ENCODE results near the gene EXOC4. TPM values are rescaled to one million over a fixed set of nuclear protein-coding genes. Genes with fewer than 3 reads are reported as not detected.
"Not testable (repeated sequence)": the region's sequence is repeated elsewhere in the genome, so short reads cannot be mapped to it uniquely, and the experiment has no call there.

The EXOC4 gene
- total RNA-seq, 1 donor from 2014 or later: 103 TPM

DNA sequence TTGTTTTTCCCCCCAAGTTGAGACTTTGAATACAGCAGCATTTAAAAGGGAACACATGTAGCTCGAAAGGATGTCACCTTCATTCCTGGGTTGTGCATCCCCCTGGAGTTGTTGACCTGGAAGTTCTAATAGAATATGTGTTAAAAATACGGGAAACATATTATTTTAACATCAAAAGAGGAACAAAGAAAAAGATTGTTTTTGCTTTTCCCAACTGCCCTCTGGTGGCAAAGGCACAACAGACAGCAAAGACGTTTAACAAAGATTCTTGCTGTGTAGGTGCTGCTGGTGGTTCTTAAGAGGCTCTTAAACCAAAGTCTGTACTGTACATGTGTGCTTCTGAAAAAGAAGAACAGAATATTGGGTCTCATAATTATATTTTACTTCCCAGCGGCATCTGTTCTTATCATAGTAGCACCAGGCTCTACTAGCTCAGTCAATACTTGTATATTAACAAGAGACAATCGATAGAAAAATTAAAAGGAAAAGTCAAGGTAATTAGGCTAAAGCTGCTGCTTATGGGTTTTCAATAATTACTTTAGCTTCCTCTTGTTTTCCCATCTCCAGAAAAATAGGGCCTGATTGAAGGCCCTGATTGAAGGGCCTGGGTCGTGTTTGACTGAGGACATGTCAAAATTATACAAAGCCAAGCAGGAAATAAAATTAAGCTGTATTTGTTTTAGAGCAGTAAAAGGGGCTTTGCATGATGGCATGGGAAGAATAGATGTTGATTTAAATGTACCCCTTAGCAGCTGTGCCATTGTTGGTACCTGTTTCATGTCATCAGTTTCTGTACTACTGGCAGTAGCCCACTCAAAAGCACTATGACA lies 490.0 kb downstream of the EXOC4 start:
- no peak for DNase-seq (ENCODE audit: low read depth, low spot score)

DNA sequence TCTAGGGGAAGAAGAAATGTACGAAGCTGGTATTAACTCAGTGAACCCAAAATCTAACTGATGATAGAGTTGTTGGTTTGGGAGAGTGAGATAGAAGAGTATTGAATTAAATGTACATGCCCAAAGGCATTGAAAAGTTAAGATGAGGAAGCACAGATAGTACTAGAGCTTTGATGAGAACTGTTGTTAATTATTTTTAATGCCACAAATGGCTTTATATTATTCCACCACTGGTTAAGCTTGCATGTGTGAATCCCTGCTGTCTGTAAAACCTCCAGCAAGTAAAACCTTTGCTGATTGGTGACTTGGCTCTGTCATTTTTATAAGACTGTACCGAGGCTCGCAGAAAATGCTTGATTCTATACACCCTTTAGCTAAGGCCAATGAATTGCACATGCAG lies 491.6 kb downstream of the EXOC4 start:
- no peak for DNase-seq (ENCODE audit: low read depth, low spot score)

DNA sequence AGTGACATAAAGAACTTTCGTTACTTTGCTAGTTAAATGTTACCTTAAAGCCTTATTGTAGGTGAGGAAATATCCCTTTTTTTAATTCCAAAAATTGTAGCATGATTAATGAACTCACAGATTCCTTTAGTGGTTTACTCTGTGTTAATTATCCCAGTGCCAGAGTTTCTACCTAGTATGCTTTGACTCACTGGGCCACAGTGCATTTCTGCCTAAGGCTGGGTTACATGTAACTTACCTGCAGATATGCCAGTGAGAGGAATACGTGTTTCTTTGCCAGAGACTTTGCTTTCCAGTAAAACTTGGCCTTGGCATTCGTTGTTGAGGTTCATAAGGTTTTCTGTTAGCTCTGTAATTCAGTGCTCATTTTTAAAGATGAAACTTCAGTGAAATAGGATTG lies 493.4 kb downstream of the EXOC4 start:
- no peak for DNase-seq (ENCODE audit: low read depth, low spot score)

DNA sequence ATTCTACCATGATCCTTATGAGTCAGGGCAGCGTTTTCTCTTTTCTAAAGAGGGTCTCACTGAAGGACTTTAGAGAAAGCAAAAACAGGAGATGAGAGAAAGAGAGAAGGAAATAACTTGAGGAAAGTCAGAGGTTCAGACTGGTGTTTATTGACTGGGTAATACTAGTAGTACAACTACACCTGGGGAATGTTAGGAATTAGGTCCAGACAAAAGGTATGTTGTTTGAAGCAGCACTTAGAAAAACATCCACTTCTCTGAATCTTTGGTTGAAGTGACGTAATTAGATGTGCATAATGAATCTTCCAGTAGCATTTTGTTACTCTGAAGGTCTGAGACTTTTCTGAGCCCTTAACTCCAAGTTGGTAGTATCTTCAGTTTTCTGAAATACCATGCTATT lies 494.0 kb downstream of the EXOC4 start:
- DNase-seq (ENCODE audit: low read depth, low spot score): no peak

DNA sequence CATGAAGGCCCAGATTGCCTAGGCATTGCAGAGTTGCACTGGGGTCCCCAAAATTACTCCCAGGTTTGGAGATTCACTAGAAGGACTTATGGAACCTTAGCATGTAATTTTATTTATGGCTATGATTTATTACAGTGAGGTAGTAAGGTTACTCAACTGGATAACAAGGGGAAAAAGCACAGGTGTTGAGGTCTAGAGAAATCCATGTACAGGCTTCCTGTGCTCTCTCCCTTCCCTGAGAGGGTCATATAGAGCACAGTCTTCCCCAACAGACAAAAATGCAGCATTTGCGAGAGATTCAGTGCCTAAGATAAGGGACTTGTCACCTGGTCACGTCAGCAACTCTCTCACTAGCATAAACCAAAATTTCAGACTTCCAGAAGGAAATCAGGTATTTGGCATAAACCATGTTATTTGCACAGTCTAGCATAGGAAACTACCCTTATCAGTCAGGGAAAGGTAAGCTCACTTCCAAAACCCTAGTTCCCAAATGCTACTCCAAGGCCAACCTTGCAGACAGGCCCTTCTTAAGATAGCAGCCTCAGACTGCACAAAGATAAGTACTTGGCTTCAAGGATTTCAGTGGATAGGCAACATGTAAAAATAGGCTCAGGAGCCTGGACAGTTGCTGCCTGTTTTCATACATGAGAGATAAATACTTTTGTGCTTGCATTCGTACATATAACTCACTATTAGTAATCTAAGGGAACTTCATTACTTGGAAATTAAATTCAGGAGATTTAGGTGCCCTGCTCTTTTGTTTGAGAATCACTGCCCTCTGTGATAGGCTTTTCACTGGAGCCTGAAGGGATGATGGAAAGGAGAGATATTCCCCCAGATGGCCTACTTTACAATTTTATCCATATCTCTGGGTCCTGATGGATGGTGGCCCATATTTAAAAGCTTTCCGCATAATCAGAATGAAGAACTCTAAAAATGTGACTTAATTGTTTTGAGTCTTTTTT lies 495.8 kb downstream of the EXOC4 start:
- no peak for DNase-seq (ENCODE audit: low read depth, low spot score)

DNA sequence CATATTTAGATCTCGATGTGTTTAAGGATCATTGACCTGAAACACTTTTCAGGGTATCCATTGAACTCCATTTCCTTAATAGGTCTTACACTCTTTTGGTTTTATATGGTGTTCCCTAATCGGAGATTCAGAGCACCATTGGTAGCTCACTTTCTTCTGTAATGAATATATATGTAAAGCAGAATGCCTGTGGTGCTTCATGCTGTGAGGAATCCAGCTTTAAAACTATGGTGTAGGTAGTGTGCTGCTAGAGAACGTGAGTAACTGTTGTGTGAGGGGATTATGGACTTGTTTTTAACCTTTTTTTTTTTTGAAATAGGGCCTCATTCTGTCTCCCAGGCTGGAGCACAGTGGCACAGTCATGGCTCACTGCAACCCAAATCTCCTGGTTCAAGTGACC lies 497.4 kb downstream of the EXOC4 start:
- DNase-seq (ENCODE audit: low read depth, low spot score): no peak

DNA sequence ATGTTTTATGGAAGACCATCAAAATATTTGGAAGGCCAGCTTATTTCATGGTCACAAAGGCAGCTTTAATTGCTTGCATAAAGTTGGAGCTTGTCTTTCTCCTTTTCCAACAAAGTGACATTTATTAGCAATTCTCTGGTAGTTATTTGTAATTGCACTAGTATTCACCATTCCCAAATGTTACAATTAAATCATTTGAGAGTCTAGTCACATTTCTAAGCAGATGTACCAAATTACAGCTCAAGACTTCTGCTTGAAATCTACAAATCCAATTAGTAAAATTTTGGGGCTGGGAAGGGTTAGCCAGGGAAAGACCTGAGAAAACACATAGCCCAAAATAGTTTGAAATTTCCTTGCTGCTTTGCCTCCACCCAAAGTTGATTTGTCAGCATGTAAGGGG lies 498.2 kb downstream of the EXOC4 start:
- DNase-seq (ENCODE audit: low read depth, low spot score): no peak

DNA sequence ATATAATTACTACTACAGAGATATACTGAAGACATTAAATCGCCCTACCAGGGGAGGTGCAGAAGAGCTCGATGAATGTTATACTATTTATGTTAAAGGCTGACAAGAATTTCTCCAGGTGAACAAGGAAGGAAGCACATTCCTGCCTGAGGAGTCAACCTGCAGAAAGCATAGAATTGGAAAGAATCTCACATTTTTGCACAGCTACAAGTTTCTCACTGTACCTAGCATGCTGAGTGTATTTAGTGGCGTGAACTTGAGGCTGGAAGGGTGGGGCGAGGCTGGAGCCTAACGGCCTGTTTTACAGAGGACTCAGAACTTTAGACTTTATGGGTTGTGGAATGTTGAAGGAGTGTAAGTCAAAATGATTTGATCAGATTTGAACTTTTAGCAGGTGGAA lies 500.6 kb downstream of the EXOC4 start:
- no peak for DNase-seq (ENCODE audit: low read depth, low spot score)

DNA sequence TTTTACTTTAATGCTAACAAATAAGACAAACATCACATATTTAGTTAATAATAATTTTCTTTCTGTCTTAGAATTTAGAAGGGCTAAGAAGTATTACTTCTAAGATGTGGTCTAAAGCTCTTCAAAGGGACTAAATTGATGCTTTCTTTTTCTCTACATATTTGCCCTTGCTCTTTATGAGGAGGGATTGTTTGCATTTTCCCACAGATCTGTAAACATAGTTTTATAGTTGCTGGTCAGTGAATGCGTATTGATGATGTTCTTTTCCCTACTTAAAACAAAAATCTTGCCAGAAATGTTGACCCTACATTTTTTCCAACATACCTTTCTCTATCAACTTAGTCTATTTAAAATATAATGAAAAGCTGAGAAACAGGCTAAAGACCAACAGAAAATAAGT lies 501.8 kb downstream of the EXOC4 start:
- DNase-seq (ENCODE audit: low read depth, low spot score): no peak

DNA sequence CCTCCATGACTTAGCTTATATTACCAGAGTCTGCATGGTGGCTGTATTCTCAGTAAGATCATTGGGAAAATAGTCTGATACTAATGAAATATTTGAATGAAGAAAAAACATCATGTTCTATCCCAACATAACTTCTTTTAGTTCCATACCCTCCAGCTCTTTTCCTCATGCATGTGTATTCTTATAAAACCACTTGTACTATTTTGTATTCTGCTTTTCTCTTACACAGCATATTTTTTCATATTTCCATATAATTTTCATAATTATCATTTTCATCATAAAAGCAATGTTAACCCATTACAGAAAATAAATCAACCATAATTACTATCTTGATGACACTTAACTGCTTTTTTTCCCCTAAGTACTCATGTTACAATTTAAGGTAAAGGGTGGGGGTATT lies 503.0 kb downstream of the EXOC4 start:
- DNase-seq (ENCODE audit: low read depth, low spot score): no peak

DNA sequence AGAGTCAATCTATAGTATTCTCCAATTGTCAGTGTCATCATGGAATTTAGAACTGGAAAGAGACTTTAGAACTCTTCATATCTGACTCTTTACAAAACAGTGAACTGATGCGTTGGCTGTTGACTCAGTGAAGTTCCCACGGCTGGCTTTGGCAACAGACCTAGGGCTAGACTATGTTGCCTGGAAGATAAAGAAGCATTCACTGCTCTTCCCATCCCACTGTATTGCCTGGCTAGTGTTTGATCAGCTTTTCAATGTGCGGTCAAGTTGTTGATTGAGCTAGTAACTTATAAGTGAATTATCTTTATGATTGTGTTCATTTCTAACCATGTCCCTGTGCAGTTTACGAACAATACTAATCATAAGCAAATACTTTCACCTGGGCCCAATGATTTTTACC lies 508.6 kb downstream of the EXOC4 start:
- DNase-seq (ENCODE audit: low read depth, low spot score): no peak

DNA sequence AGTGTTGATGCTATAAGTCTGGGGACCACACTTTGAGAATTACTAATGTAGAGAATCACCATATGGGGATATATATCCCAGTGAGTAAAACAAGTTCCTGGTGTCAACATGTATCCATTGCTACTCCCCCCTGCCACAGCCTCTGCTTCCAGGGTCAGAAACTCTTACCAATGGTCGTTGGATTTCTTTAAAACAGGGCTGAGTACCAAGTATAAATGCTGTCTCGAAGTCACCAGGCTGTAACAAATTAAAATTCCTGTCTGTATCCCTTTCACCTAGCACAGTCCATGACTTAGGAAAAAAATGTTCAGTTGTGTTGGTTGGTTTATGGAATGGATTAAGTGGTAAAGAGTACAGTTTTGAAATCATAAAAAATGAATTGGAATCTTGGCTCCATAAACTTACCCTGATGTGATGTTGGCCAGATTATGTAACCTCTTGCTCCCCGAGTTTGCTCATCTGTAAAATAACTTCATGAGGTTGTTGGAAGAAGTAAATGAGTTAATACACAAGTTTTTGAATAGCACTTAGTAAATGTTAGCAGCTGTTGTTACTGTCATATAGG lies 510.3 kb downstream of the EXOC4 start:
- no peak for DNase-seq (ENCODE audit: low read depth, low spot score)

DNA sequence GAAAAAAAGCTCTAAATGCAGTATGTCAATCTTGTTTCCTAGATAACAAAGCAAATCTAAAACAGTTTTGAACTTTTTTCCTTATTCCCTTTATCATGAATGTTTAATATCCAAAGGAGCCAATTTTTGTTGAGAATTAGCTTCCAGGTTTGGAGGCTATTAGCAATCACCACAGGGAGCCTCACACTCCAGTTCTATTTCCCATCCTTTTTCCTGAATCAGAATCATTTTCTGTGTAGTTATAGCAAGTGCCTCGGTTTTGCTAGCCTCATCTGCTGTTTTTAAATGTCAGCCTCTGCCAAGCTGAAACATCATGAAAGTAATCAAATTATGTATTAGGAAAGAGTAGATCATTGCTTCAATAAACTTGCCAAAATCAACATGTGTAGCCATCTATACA lies 516.8 kb downstream of the EXOC4 start:
- no peak for DNase-seq (ENCODE audit: low read depth, low spot score)

DNA sequence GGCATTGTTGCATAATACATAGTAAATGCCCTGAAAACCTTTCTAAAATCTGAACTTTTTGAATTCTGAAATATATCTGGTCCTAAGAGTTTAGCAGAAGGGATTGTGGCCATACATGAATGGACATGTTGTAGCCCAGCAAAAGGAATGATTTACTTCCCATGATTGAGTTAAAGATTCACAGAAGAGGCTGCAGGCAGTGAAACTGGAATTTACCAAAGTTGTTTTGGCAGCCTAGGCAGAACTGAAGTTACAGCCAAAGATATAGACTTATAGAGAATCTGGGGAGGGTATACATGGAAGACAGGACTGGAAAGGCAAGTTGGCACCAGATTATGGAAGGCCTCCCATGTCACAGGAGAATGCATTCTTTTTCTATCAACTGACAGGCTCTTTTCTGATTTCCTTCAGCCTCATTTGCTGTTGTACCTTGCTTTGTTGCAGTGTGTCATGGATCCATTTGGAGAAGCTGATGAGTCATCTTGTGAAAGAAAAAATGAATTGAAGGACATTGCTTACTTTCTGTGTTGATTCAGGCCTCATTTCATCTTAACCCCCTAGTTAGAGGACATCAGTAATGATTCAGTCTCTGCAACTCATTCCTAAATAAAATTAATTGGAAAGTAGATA lies 518.1 kb downstream of the EXOC4 start:
- DNase-seq (ENCODE audit: low read depth, low spot score): no peak

DNA sequence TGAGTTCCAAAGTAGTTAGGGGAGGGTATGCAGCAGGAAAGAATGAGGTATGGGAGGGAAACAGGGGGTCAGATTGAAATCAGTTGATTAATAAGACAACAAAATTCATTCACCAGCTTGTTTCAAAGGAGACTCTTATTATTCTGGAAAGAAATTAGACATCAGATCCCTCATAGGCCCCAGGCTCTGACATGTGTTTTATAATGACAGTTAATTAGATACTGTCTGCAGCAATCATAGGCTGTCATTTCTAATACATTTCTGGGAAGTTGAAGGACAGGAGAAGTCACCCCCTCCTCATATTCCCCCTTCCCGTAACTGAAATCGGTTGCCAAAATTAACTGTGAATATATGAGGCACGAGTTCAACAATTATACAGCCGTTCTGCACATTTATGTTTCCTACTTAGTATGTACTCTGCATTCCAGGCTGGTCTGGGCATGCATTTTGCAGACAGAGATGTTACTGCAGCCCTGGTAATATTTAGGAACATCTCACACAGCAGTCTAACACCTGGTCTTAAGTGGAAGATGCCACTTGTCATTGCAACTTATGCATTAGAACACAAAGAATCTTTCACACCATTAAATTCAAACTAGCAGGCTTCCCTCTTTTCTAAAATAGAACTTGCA lies 519.0 kb downstream of the EXOC4 start:
- no peak for DNase-seq (ENCODE audit: low read depth, low spot score)

DNA sequence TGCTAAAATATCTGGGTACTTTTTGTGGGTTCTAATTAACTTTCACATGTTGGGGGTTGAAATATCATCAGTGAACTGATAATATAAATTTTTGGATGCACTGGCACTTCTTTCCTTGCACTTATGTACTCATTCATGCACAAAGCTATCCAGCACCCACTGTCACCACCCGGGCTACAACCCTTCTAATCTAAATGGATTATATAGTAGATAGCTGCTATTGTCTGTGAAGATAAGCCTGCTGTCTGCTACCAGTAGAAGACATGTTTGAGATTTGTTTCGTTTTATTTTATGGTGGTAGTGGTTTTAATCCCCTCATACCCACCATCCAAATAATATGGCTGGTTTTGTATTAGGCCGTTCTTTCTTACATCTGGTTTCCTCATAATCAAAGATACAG lies 520.7 kb downstream of the EXOC4 start:
- no peak for DNase-seq (ENCODE audit: low read depth, low spot score)

DNA sequence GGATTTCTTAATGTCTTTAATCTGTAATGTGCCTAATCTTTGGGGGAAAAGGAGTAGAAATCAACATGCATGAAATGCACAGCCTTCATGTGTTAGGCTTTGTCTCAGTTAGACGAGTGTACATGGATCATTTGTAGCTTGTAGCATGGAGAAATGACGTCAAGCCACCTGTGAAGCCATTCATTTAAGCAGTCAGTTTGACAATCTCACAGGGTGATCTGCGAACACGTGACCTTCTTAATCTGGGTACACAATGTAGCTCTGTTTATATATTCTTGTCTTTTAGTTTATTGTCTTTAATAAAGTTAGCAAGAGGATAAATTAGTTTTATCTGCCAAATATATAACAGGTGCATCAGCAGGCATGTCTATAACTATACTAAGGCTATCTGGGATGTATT lies 522.3 kb downstream of the EXOC4 start:
- no peak for DNase-seq (ENCODE audit: low read depth, low spot score)

DNA sequence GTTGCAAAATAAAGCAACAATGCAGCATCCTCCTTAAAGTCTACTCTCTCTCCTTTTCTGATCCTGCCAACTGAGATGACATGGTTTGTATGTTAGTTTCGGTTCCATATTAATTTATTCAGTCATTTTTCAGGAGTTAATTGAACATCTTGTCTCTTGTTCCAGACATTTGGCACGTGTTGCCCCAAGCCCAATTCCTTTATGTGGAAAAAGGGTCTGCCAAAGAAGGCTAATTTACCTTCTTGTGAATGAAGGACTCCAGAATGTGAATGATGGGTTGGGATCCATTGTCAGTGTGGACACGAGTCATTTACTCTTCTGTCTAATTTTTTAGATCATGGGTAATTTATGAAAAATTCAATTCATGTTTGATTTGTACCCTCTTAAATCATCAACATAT lies 523.4 kb downstream of the EXOC4 start:
- no peak for DNase-seq (ENCODE audit: low read depth, low spot score)

DNA sequence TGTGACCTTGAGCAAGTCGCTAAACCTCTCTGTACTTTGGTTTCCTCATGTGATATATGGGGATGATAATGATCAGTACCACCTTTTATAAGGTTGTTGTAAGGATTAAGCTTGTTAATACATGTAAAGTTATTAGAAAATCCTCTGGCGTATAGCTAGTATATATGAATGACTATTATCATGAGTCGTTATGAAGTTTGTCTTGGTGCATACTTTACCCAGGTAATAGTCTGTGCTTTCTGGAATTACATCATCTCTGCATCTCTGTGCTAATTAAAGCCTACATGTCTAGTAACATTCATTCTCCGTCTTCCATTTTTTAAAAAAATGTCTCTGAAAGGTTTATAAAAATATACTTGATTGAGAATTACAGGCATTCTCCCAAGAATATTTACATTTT lies 524.8 kb downstream of the EXOC4 start:
- DNase-seq (ENCODE audit: low read depth, low spot score): no peak

DNA sequence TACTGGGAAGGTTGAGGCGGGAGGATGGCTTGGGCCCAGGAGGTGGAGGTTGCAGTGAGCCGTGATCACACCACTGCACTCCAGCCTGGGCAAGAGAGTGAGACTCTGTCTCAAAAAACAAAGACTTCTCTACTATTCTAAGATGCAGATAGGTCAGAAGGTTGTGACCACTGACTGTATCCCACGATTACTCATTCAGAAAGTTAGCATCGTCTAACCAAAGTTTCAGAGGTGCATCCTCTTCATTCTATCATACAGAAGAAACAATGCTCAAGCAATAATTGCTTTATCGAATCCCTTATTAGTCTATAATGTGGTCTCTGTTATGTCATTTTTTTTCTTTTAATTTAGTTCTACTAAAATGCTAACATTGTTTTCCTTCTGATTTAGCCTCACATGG lies 525.6 kb downstream of the EXOC4 start:
- DNase-seq (ENCODE audit: low read depth, low spot score): no peak

DNA sequence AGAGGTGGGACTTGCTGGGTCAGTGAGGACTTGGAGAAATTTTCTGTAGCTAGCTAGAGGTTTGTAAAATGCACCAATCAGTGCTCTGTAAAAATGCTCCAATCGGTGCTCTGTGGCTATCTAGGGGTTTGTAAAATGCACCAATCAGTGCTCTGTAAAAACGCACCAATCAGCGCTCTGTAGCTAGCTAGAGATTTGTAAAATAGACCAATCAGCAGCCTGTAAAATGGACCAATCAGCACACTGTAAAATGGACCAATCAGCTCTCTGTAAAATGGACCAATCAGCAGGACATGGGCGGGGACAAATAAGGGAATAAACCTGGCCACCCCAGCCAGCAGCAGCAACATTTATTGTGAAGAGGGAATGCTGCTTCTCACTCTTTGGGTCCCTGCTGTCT lies 526.7 kb downstream of the EXOC4 start:
- not testable (repeated sequence) for DNase-seq (ENCODE audit: low read depth, low spot score)
